Neural progenitor cell (in vitro differentiated cells): ENCODE data around the gene FAM118B. TPM values are rescaled to one million over a fixed set of nuclear protein-coding genes. Genes with fewer than 3 reads are reported as not detected.

Experiments
- DNase-seq: peaks from one replicate; pipeline ENCODE4 v3.0.0-alpha.2; 2016; ENCODE audit warnings: low spot score
- H2AFZ ChIP-seq: fragments of 200-600 bp; sonication (generic); replicated peaks from 2 replicates; pipeline ENCODE4 v1.6.1; 2016; ENCODE audit warnings: antibody characterized with exemption
- H3F3A ChIP-seq: fragments of 200-600 bp; sonication (generic); 2 replicates; pipeline ENCODE4 v1.6.1; 2016; ENCODE audit warnings: antibody characterized with exemption, low read depth
- H3K27ac ChIP-seq: fragments of 200-600 bp; sonication (generic); 2 replicates; pipeline ENCODE4 v1.5.1; 2016; ENCODE audit warnings: mild to moderate bottlenecking
- H3K27me3 ChIP-seq: fragments of 200-600 bp; sonication (generic); 2 replicates; pipeline ENCODE4 v1.6.1; 2016; ENCODE audit warnings: mild to moderate bottlenecking, moderate library complexity
- H3K36me3 ChIP-seq: fragments of 200-600 bp; sonication (generic); 2 replicates; pipeline ENCODE4 v1.5.1; 2016
- H3K4me1 ChIP-seq: fragments of 200-600 bp; sonication (generic); 2 replicates; pipeline ENCODE4 v1.6.1; 2016; ENCODE audit warnings: mixed run types
- H3K4me2 ChIP-seq: fragments of 200-600 bp; sonication (generic); 2 replicates; pipeline ENCODE4 v1.6.1; 2016
- H3K4me3 ChIP-seq: fragments of 200-600 bp; sonication (generic); 2 replicates; pipeline ENCODE4 v1.5.1; 2016
- H3K79me2 ChIP-seq: fragments of 200-600 bp; sonication (generic); 2 replicates; pipeline ENCODE4 v1.6.1; 2016; ENCODE audit warnings: low read depth
- H3K9ac ChIP-seq: fragments of 200-600 bp; sonication (generic); 2 replicates; pipeline ENCODE4 v1.6.1; 2016
- H3K9me3 ChIP-seq: fragments of 200-600 bp; sonication (generic); 2 replicates; pipeline ENCODE4 v1.5.1; 2016; ENCODE audit warnings: low read depth
- H4K20me1 ChIP-seq: fragments of 200-600 bp; sonication (generic); 2 replicates; pipeline ENCODE4 v1.6.1; 2016; ENCODE audit warnings: low read depth
- H3K27ac Mint-ChIP-seq: 3 replicates; pipeline ENCODE4 v1.8.0; 2021; ENCODE audit warnings: mixed read lengths
- H3K27me3 Mint-ChIP-seq: 2 replicates; pipeline ENCODE4 v1.8.0; 2022; ENCODE audit warnings: low read depth, mild to moderate bottlenecking, inconsistent platforms, moderate library complexity, mixed read lengths; ENCODE audit not compliant: insufficient read depth
- H3K36me3 Mint-ChIP-seq: 3 replicates; pipeline ENCODE4 v1.8.0; 2021; ENCODE audit warnings: mixed read lengths
- H3K4me1 Mint-ChIP-seq: 3 replicates; pipeline ENCODE4 v1.8.0; 2021; ENCODE audit warnings: mixed read lengths
- H3K4me3 Mint-ChIP-seq: 3 replicates; pipeline ENCODE4 v1.8.0; 2021; ENCODE audit warnings: mild to moderate bottlenecking, moderate library complexity, mixed read lengths
- H3K9me3 Mint-ChIP-seq: 3 replicates; pipeline ENCODE4 v1.8.0; 2020; ENCODE audit warnings: mixed read lengths
- CTCF ChIP-seq: fragments of 200-600 bp; sonication (generic); IDR thresholded peaks from 2 replicates; pipeline ENCODE4 v1.5.1; 2017; ENCODE audit warnings: antibody characterized with exemption, mild to moderate bottlenecking
- EZH2 ChIP-seq: fragments of 200-600 bp; sonication (generic); IDR thresholded peaks from 2 replicates; pipeline ENCODE4 v1.6.1; 2017; ENCODE audit warnings: antibody characterized with exemption, mild to moderate bottlenecking, moderate library complexity
- EZH2phosphoT487 ChIP-seq: fragments of 200-600 bp; sonication (generic); IDR thresholded peaks from 2 replicates; pipeline ENCODE4 v1.6.1; 2017; ENCODE audit warnings: antibody characterized with exemption
- total RNA-seq: library from RNA; depleted of rRNA; stranded (reverse); fragments of >200 nt; gene quantifications from 2 replicates; pipeline ENCODE4 v1.2.3, GENCODE V29; 2015; ENCODE audit warnings: low replicate concordance

Gene FAM118B
- total RNA-seq, 1 donor from 2014 or later = 43.2 TPM

DNA sequence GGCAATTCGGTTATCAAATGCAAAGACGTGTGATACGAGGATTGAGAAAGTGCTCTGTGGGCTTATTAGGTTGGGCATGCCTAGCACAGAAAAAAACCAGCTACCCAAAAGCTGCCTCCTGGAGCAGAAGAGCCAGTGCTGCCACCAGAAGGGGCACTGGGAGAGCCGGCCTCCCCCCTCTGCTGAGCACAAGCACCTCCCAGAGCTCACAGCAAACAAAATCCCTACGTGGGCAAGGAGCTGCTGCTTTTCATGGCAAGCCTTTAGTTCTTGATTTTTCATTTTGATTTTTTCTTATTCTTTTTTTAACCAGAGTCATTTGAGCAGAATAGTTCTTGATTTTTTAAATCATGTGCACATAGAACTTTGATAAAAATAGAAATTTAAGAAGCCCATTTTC, 12.9 kb upstream of the FAM118B start:
- Histone ChIP-seq H3K4me3 (no peak overlapping the region), H3K36me3 (no peaks in the 10 kb centered on the region), H3K27me3 (no peaks in the 10 kb centered on the region), H2AFZ (no peak overlapping the region), H3K9me3 (no peaks in the 10 kb centered on the region), H3F3A (peaks cover 4% of the 10 kb centered on the region), H3K4me1 (no peaks in the 10 kb centered on the region), H3K9ac (no peak overlapping the region), H3K79me2 (no peaks in the 10 kb centered on the region), H3K27ac (no peak overlapping the region), H4K20me1 (peaks cover 3% of the 10 kb centered on the region), H3K4me2 (no peak overlapping the region)
- H3K27ac Mint-ChIP-seq = no peak overlapping the region
- H3K9me3 Mint-ChIP-seq = peaks cover 11% of the 10 kb centered on the region
- H3K36me3 Mint-ChIP-seq = peaks cover 39% of the 10 kb centered on the region
- peaks cover 5% of the 10 kb centered on the region for H3K4me1 Mint-ChIP-seq
- no peak for TF ChIP-seq EZH2
- no peak for TF ChIP-seq CTCF
- TF ChIP-seq EZH2phosphoT487 = no peak
- no peak overlapping the region for H3K4me3 Mint-ChIP-seq
- H3K27me3 Mint-ChIP-seq = peaks cover 2% of the 10 kb centered on the region
- DNase-seq = no peak

GRCh38 chr11:126202646-126203359, 8.8 kb upstream of the FAM118B start:
- H3K9me3 ChIP-seq = no peaks in the 10 kb centered on the region
- no peaks in the 10 kb centered on the region for H4K20me1 ChIP-seq
- Mint-ChIP-seq H3K36me3 (peaks cover 19% of the 10 kb centered on the region), H3K9me3 (no peaks in the 10 kb centered on the region), H3K4me1 (no peaks in the 10 kb centered on the region), H3K4me3 (no peak overlapping the region), H3K27me3 (peaks cover 2% of the 10 kb centered on the region), H3K27ac (no peak overlapping the region)
- no peaks in the 10 kb centered on the region for H3K79me2 ChIP-seq
- no peak overlapping the region for H2AFZ ChIP-seq
- H3K4me3 ChIP-seq = no peak overlapping the region
- H3K9ac ChIP-seq = no peak overlapping the region
- H3K4me2 ChIP-seq = no peak overlapping the region
- TF ChIP-seq EZH2phosphoT487 = no peak
- TF ChIP-seq CTCF = no peak
- no peak for TF ChIP-seq EZH2
- H3K36me3 ChIP-seq = peaks cover 4% of the 10 kb centered on the region
- H3K4me1 ChIP-seq = no peaks in the 10 kb centered on the region
- H3K27ac ChIP-seq = no peak overlapping the region
- no peaks in the 10 kb centered on the region for H3K27me3 ChIP-seq
- H3F3A ChIP-seq = no peaks in the 10 kb centered on the region
- no peak for DNase-seq

- Histone ChIP-seq H3K9me3 (no peaks in the 10 kb centered on the region), H3K27me3 (no peaks in the 10 kb centered on the region), H3K4me2 (no peak overlapping the region), H3K36me3 (peaks cover 12% of the 10 kb centered on the region), H2AFZ (no peak overlapping the region), H3K9ac (no peak overlapping the region), H3K4me3 (no peak overlapping the region), H4K20me1 (no peaks in the 10 kb centered on the region), H3K4me1 (no peaks in the 10 kb centered on the region), H3K79me2 (peaks cover 14% of the 10 kb centered on the region), H3F3A (peaks cover 10% of the 10 kb centered on the region), H3K27ac (no peak overlapping the region)
- Mint-ChIP-seq H3K4me1 (peaks cover 2% of the 10 kb centered on the region), H3K4me3 (no peak overlapping the region), H3K27ac (no peak overlapping the region), H3K27me3 (peaks cover 2% of the 10 kb centered on the region), H3K9me3 (no peaks in the 10 kb centered on the region), H3K36me3 (peaks cover 14% of the 10 kb centered on the region)
- no peak for DNase-seq
- TF ChIP-seq CTCF (no peak), EZH2phosphoT487 (no peak), EZH2 (no peak)
These were observed 6.2 kb upstream of the FAM118B start for GRCh38 chr11:126205359-126205758.
